Activated CD4-positive, alpha-beta T cell treated with anti-CD3 and anti-CD28 coated beads, Interleukin-2, amount 10 ng/mL, durations not matched to agents 24 days and 14 days (primary cell): ENCODE data around the gene GAS2. TPM values are rescaled to one million over a fixed set of nuclear protein-coding genes. Genes with fewer than 3 reads are reported as not detected.

Source experiments
- DNase-seq: peaks from one replicate; pipeline ENCODE4 v3.0.0; 2022
- H3K27ac Mint-ChIP-seq: one replicate; pipeline ENCODE4 v1.8.0; 2022; ENCODE audit warnings: mild to moderate bottlenecking, mixed read lengths
- H3K27me3 Mint-ChIP-seq: one replicate; pipeline ENCODE4 v1.8.0; 2022; ENCODE audit warnings: mixed read lengths
- H3K36me3 Mint-ChIP-seq: one replicate; pipeline ENCODE4 v1.8.0; 2022; ENCODE audit warnings: low read depth, mild to moderate bottlenecking, mixed read lengths
- H3K4me1 Mint-ChIP-seq: one replicate; pipeline ENCODE4 v1.8.0; 2021; ENCODE audit warnings: mixed read lengths
- H3K4me3 Mint-ChIP-seq: one replicate; pipeline ENCODE4 v1.8.0; 2022; ENCODE audit warnings: mild to moderate bottlenecking, moderate library complexity, mixed read lengths
- H3K9me3 Mint-ChIP-seq: one replicate; pipeline ENCODE4 v1.8.0; 2021; ENCODE audit warnings: mixed read lengths
- intact Hi-C: fragments of 100-400 bp; cut with micrococcal nuclease; formaldehyde crosslinking; loops from one replicate; pipeline ENCODE4 v1.15.1; 2023
- total RNA-seq: library from RNA; stranded (reverse); gene quantifications from 2 replicates; pipeline ENCODE4 v1.2.3, GENCODE V29; 2022

GAS2 gene
- total RNA-seq, 1 donor from 2014 or later = 2.0 TPM

- Mint-ChIP-seq H3K4me1 (peaks cover 14% of the 10 kb centered on the region), H3K27me3 (peaks cover 13% of the 10 kb centered on the region), H3K9me3 (no peaks in the 10 kb centered on the region), H3K27ac (peak overlapping the region; percentile 6), H3K4me3 (peak overlapping the region; percentile 10), H3K36me3 (no peaks in the 10 kb centered on the region)
- intact Hi-C loops = loop anchor here (2.0 kb wide), 1 partner anchor 32 kb away; the partner anchor contains the start of gene FANCF
- peak; percentile 69 for DNase-seq
Observed at GRCh38 chr11:22657101-22657694, 9.2 kb upstream of the GAS2 start.

GRCh38 chr11:22659783-22660182, 6.6 kb upstream of the GAS2 start:
- no peak for DNase-seq
- no peaks in the 10 kb centered on the region for H3K36me3 Mint-ChIP-seq
- H3K27me3 Mint-ChIP-seq = peaks cover 16% of the 10 kb centered on the region
- H3K27ac Mint-ChIP-seq = no peak overlapping the region
- H3K4me1 Mint-ChIP-seq = peaks cover 14% of the 10 kb centered on the region
- intact Hi-C loops = no loop called here
- no peak overlapping the region for H3K4me3 Mint-ChIP-seq
- no peaks in the 10 kb centered on the region for H3K9me3 Mint-ChIP-seq

- H3K4me1 Mint-ChIP-seq = peaks cover 12% of the 10 kb centered on the region
- H3K36me3 Mint-ChIP-seq = no peaks in the 10 kb centered on the region
- intact Hi-C loops = loop anchor here (5.0 kb wide), 1 partner anchor 35 kb away; no protein-coding TSS in a partner anchor
- DNase-seq = peak; percentile 61
- no peak overlapping the region for H3K27ac Mint-ChIP-seq
- H3K9me3 Mint-ChIP-seq = no peaks in the 10 kb centered on the region
- H3K27me3 Mint-ChIP-seq = peaks cover 46% of the 10 kb centered on the region
- peak overlapping the region; percentile 84 for H3K4me3 Mint-ChIP-seq
Observed at GRCh38 chr11:22666688-22667439, 453 bp downstream of the GAS2 start.

GRCh38 chr11:22668005-22668796, 1.8 kb downstream of the GAS2 start:
- H3K27ac Mint-ChIP-seq = no peak overlapping the region
- H3K27me3 Mint-ChIP-seq = peaks cover 48% of the 10 kb centered on the region
- H3K9me3 Mint-ChIP-seq = no peaks in the 10 kb centered on the region
- no peaks in the 10 kb centered on the region for H3K36me3 Mint-ChIP-seq
- peaks cover 12% of the 10 kb centered on the region for H3K4me1 Mint-ChIP-seq
- intact Hi-C loops = loop anchor here (5.0 kb wide), 1 partner anchor 34 kb away; no protein-coding TSS in a partner anchor
- DNase-seq = no peak
- no peak overlapping the region for H3K4me3 Mint-ChIP-seq

- no peaks in the 10 kb centered on the region for H3K36me3 Mint-ChIP-seq
- no peaks in the 10 kb centered on the region for H3K9me3 Mint-ChIP-seq
- no peak overlapping the region for H3K4me3 Mint-ChIP-seq
- peaks cover 48% of the 10 kb centered on the region for H3K27me3 Mint-ChIP-seq
- H3K4me1 Mint-ChIP-seq = peaks cover 12% of the 10 kb centered on the region
- intact Hi-C loops = loop anchor here (5.0 kb wide), 1 partner anchor 33 kb away; no protein-coding TSS in a partner anchor
- DNase-seq = no peak
- H3K27ac Mint-ChIP-seq = no peak overlapping the region
Observed at GRCh38 chr11:22669368-22669767, 3.0 kb downstream of the GAS2 start.

- Mint-ChIP-seq H3K9me3 (no peaks in the 10 kb centered on the region), H3K27ac (no peak overlapping the region), H3K36me3 (no peaks in the 10 kb centered on the region), H3K4me3 (no peak overlapping the region), H3K27me3 (peaks cover 42% of the 10 kb centered on the region), H3K4me1 (peaks cover 12% of the 10 kb centered on the region)
- intact Hi-C loops = loop anchor here (1.0 to 2.0 kb wide), 2 partner anchors 59 to 116 kb away; no protein-coding TSS in a partner anchor
- no peak for DNase-seq
Observed at GRCh38 chr11:22670830-22671229, 4.4 kb downstream of the GAS2 start.

- Mint-ChIP-seq H3K27me3 (peaks cover 36% of the 10 kb centered on the region), H3K4me1 (peaks cover 5% of the 10 kb centered on the region), H3K36me3 (no peaks in the 10 kb centered on the region), H3K4me3 (no peak overlapping the region), H3K9me3 (no peaks in the 10 kb centered on the region), H3K27ac (no peak overlapping the region)
- intact Hi-C loops = loop anchor here (2.0 kb wide), 1 partner anchor 115 kb away; no protein-coding TSS in a partner anchor
- no peak for DNase-seq
Observed at GRCh38 chr11:22671751-22672150, 5.3 kb downstream of the GAS2 start.

GRCh38 chr11:22674470-22675439, 8.3 kb downstream of the GAS2 start:
- DNase-seq = no peak
- intact Hi-C loops = no loop called here
- H3K27me3 Mint-ChIP-seq = peaks cover 22% of the 10 kb centered on the region
- H3K4me1 Mint-ChIP-seq = no peaks in the 10 kb centered on the region
- H3K27ac Mint-ChIP-seq = no peak overlapping the region
- no peaks in the 10 kb centered on the region for H3K9me3 Mint-ChIP-seq
- H3K36me3 Mint-ChIP-seq = no peaks in the 10 kb centered on the region
- no peak overlapping the region for H3K4me3 Mint-ChIP-seq

GRCh38 chr11:22677153-22677903, 10.9 kb downstream of the GAS2 start:
- H3K36me3 Mint-ChIP-seq = no peaks in the 10 kb centered on the region

GRCh38 chr11:22680628-22681027, 14.2 kb downstream of the GAS2 start:
- H3K36me3 Mint-ChIP-seq = no peaks in the 10 kb centered on the region
- H3K4me1 Mint-ChIP-seq = no peaks in the 10 kb centered on the region
- DNase-seq = no peak
- H3K9me3 Mint-ChIP-seq = no peaks in the 10 kb centered on the region
- H3K27me3 Mint-ChIP-seq = peaks cover 6% of the 10 kb centered on the region
- no peak overlapping the region for H3K4me3 Mint-ChIP-seq
- H3K27ac Mint-ChIP-seq = no peak overlapping the region
- intact Hi-C loops = no loop called here

More at GRCh38 chr11:22677153-22677903, 10.9 kb downstream of the GAS2 start:
- Mint-ChIP-seq H3K27me3 (peaks cover 12% of the 10 kb centered on the region), H3K9me3 (no peaks in the 10 kb centered on the region), H3K4me1 (no peaks in the 10 kb centered on the region), H3K27ac (no peak overlapping the region), H3K4me3 (no peak overlapping the region)
- DNase-seq = no peak
- intact Hi-C loops = no loop called here

- Mint-ChIP-seq H3K36me3 (no peaks in the 10 kb centered on the region), H3K27ac (no peak overlapping the region), H3K9me3 (no peaks in the 10 kb centered on the region), H3K4me1 (no peaks in the 10 kb centered on the region), H3K4me3 (no peak overlapping the region), H3K27me3 (peaks cover 4% of the 10 kb centered on the region)
- intact Hi-C loops = no loop called here
- no peak for DNase-seq
Observed at GRCh38 chr11:22681281-22681812, 14.9 kb downstream of the GAS2 start.

GRCh38 chr11:22684082-22684481, 17.7 kb downstream of the GAS2 start:
- Mint-ChIP-seq H3K4me1 (no peaks in the 10 kb centered on the region), H3K36me3 (no peaks in the 10 kb centered on the region), H3K27me3 (no peaks in the 10 kb centered on the region), H3K9me3 (no peaks in the 10 kb centered on the region), H3K4me3 (no peak overlapping the region), H3K27ac (no peak overlapping the region)
- DNase-seq = no peak
- intact Hi-C loops = no loop called here
